Islet of Langerhans (tissue), 1 donor: ENCODE data around the gene ZC3H12D.

Experiments used
- FAIRE-seq: peaks from one replicate; lab custom pipeline; 2011; peaks lifted over from hg19 to GRCh38; lab: Jason Lieb, UNC

ZC3H12D gene

DNA sequence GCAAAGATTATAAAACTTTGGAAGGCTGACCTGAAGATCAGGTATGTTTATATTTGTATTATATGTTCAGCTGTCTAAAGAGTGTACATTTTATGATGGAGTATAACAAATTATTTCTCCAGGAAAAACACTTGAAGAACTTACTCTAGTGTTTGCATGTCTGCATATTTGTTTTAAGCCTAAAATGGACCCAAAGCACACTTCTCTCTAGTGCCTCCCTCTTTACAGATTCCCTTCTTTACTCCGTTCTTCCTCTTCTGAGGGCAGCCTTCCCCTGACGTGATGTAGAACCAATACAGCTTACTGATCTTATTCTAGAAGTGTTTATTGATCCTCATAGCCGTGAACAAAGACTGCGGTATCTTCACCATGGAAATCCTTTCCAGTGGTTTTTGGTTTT is 70.8 kb downstream of the ZC3H12D start:
- FAIRE-seq: no peak

DNA sequence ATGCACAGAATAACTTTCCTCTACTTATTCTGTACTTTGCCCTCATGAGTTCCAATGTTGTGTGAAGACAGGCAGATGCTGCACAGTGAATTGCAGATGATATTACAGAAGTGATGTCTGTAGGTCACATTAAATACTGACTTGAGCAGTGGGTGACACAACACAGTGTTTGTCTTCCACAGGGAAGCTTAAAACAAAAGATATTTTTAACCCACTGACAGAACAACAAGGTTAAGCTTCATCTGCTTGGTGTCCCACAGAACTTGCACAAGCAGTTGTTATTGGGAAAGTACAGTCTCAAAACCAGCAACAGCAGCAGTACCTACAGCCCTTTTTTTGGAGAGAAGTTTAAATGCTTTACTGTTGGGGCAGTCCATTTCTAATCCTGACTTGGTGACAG is 74.3 kb downstream of the ZC3H12D start:
- no peak for FAIRE-seq

DNA sequence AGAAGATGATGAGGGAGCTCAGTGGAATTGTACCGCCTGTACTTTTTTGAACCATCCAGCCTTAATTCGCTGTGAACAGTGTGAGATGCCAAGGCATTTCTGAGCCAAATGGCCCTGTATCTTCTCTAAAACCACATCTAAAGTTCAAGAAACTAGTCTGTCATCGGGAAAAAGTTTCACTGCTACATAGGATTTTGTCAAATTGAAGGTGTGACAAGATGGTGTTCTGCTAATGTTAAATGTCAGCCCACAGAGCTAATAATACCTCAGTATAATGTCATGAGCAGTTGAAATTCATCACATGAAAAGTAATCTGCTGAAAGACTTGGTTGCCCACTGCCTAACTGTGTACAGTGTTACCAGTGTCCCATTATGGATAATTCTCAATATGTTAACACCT is 75.2 kb downstream of the ZC3H12D start:
- no peak for FAIRE-seq

GRCh38 chr6:149405823-149406765 is 78.7 kb downstream of the ZC3H12D start:
- FAIRE-seq: no peak

DNA sequence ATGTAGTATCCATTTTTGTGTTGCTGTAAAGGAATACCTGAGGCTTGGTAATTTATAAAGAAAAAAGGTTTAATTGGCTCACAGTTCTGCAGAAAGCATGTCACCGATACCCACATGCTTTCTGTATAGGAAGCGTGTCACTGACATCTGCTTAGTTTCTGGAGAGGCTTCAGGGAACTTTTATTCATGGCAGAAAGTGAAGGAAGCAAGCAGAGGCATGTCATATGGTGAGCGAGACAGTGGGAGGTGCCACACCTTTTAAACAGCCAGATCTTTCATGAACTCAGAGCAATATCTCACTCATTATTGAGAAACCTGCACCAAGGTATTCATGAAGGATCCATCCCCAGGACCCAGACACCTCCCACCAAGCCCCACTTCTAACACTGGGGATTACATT is 81.3 kb downstream of the ZC3H12D start:
- FAIRE-seq: no peak

GRCh38 chr6:149400050-149400449 is 84.8 kb downstream of the ZC3H12D start, which contains the start of gene SUMO4:
Gene SUMO4 (plus strand): TSS chr6:149400262. CDS start chr6:149400392, 130 bp downstream.
- no peak for FAIRE-seq

GRCh38 chr6:149397384-149397783 is 87.4 kb downstream of the ZC3H12D start:
- FAIRE-seq: no peak
